HCT116 (cell line): Measurements from ENCODE around the gene FARP1. TPM values are rescaled to one million over a fixed set of nuclear protein-coding genes. Genes with fewer than 3 reads are reported as not detected.

Experiments
- ATAC-seq: fragments of 200-7000 bp; cut with Tn5 transposase; 2 replicates; pipeline ENCODE4 v1.9.1; 2020; ENCODE audit warnings: mild to moderate bottlenecking, moderate library complexity
- BruUV-seq: library from RNA; stranded (reverse); fragments of 400-500 nt; replicated peaks from 2 replicates; lab custom pipeline; 2021; lab: Mats Ljungman, UMichigan
- CTCF ChIA-PET: fragments of 300-600 bp; sonication (Branson Sonifier 250); formaldehyde crosslinking; loops from one replicate; lab custom pipeline; 2021; ENCODE audit warnings: antibody characterized with exemption; lab: Charles Lee
- POLR2A ChIA-PET: fragments of 300-600, 350-600 bp; sonication (Branson Sonifier 250); formaldehyde crosslinking; loops from one replicate; lab custom pipeline; 2021; ENCODE audit warnings: antibody characterized with exemption; lab: Charles Lee
- RAD21 ChIA-PET, 2 experiments: fragments of 300-600 bp; sonication (Branson Sonifier 250); formaldehyde crosslinking; loops; one replicate each; lab custom pipeline; 2023; ENCODE audit warnings: low total read pairs in 2 of 2; ENCODE audit not compliant: uncharacterized antibody in 2 of 2, unreplicated experiment in 2 of 2, low non-redundant PET in 1 of 2; lab: Charles Lee
- DNase-seq: peaks from one replicate; pipeline ENCODE4 v3.0.0-alpha.2; 2010; ENCODE audit warnings: low read depth, low spot score
- H2AFZ ChIP-seq: fragments of 200-600 bp; shearing (Covaris generic), sonication (generic); 2 replicates; pipeline ENCODE4 v1.6.1; 2017; ENCODE audit warnings: low read depth, mixed run types, mixed read lengths, antibody characterized with exemption, low read length; ENCODE audit not compliant: poor library complexity, severe bottlenecking
- H3K27ac ChIP-seq: 2 replicates; pipeline ENCODE4 v1.5.1; 2012; ENCODE audit warnings: low read depth, low read length
- H3K27me3 ChIP-seq: fragments of 200-600 bp; sonication (generic); 2 replicates; pipeline ENCODE4 v1.6.1; 2016; ENCODE audit warnings: mixed run types, low read length, mixed read lengths; ENCODE audit not compliant: insufficient read depth
- H3K36me3 ChIP-seq, 2 experiments: fragments of 200-500 bp in 1 of 2; fragments of 200-600 bp in 1 of 2; sonication (Bioruptor generic) in 1 of 2; sonication (generic) in 1 of 2; 2 replicates each; pipeline versions ENCODE4 v1.5.1 to v1.6.1; 2014 to 2016; ENCODE audit warnings: low read length in 2 of 2, inconsistent platforms in 1 of 2, mixed read lengths in 1 of 2, mixed run types in 1 of 2; ENCODE audit not compliant: insufficient read depth in 2 of 2, control insufficient read depth in 1 of 2
- H3K4me1 ChIP-seq, 2 experiments: fragments of 200-600 bp in 1 of 2; sonication (generic) in 1 of 2; 2 replicates each; pipeline versions ENCODE4 v1.5.1 to v1.6.1; 2012 to 2017; ENCODE audit warnings: low read length in 2 of 2, inconsistent platforms in 1 of 2, mild to moderate bottlenecking in 1 of 2, mixed read lengths in 1 of 2, mixed run types in 1 of 2, moderate library complexity in 1 of 2; ENCODE audit not compliant: insufficient read depth in 2 of 2, control insufficient read depth in 1 of 2
- H3K4me2 ChIP-seq: fragments of 200-600 bp; sonication (generic); 2 replicates; pipeline ENCODE4 v1.6.1; 2017; ENCODE audit warnings: mixed run types, low read length, mixed read lengths
- H3K4me3 ChIP-seq, 2 experiments: fragments of 200-600 bp in 1 of 2; sonication (generic) in 1 of 2; replicated peaks in 1 of 2; 2 replicates each; pipeline ENCODE4 v1.5.1; 2011 to 2016; ENCODE audit warnings: low read length in 2 of 2, control low read depth in 1 of 2, low read depth in 1 of 2, mild to moderate bottlenecking in 1 of 2, mixed read lengths in 1 of 2, mixed run types in 1 of 2
- H3K79me2 ChIP-seq: fragments of 200-600 bp; sonication (generic); 2 replicates; pipeline ENCODE4 v1.6.1; 2017; ENCODE audit warnings: mild to moderate bottlenecking, mixed run types, low read length, moderate library complexity, mixed read lengths; ENCODE audit not compliant: insufficient read depth
- H3K9ac ChIP-seq: fragments of 200-600 bp; sonication (generic); 2 replicates; pipeline ENCODE4 v1.6.1; 2016; ENCODE audit warnings: low read length, mixed read lengths
- H3K9me2 ChIP-seq: fragments of 200-600 bp; sonication (generic), shearing (Covaris generic); 2 replicates; pipeline ENCODE4 v1.6.1; 2017; ENCODE audit warnings: mixed run types, mild to moderate bottlenecking, moderate library complexity; ENCODE audit not compliant: insufficient read depth
- H3K9me3 ChIP-seq, 2 experiments: fragments of 200-500 bp in 1 of 2; fragments of 200-600 bp in 1 of 2; sonication (Bioruptor generic) in 1 of 2; sonication (generic) in 1 of 2; 2 replicates each; pipeline ENCODE4 v1.6.1; 2014 to 2017; ENCODE audit warnings: low read length in 2 of 2, mixed read lengths in 2 of 2, inconsistent platforms in 1 of 2, low read depth in 1 of 2, mild to moderate bottlenecking in 1 of 2, mixed run types in 1 of 2, moderate library complexity in 1 of 2; ENCODE audit not compliant: control insufficient read depth in 1 of 2, insufficient read depth in 1 of 2
- H4K20me1 ChIP-seq: fragments of 200-600 bp; sonication (generic), shearing (Covaris generic); 2 replicates; pipeline ENCODE4 v1.6.1; 2017; ENCODE audit warnings: mixed run types, mild to moderate bottlenecking, moderate library complexity; ENCODE audit not compliant: insufficient read depth
- CEBPB ChIP-seq: IDR thresholded peaks from 2 replicates; pipeline ENCODE4 v1.6.1; 2012; ENCODE audit warnings: low read depth
- ELF1 ChIP-seq: IDR thresholded peaks from 2 replicates; pipeline ENCODE4 v1.6.1; 2012; ENCODE audit warnings: low read depth, borderline replicate concordance
- EZH2phosphoT487 ChIP-seq: fragments of 200-600 bp; IDR thresholded peaks from 2 replicates; pipeline ENCODE4 v1.6.1; 2018; ENCODE audit warnings: antibody characterized with exemption, borderline replicate concordance
- JUND ChIP-seq: IDR thresholded peaks from 2 replicates; pipeline ENCODE4 v1.6.1; 2012
- POLR2AphosphoS5 ChIP-seq: IDR thresholded peaks from 2 replicates; pipeline ENCODE4 v1.6.1; 2011; ENCODE audit warnings: mild to moderate bottlenecking, low read depth, low read length, moderate library complexity
- SIN3A ChIP-seq: IDR thresholded peaks from 2 replicates; pipeline ENCODE4 v1.6.1; 2012; ENCODE audit warnings: low read depth
- SP1 ChIP-seq: IDR thresholded peaks from 2 replicates; pipeline ENCODE4 v1.6.1; 2012; ENCODE audit warnings: low read depth
- SRF ChIP-seq: IDR thresholded peaks from 2 replicates; pipeline ENCODE4 v1.6.1; 2012; ENCODE audit warnings: low read depth
- YY1 ChIP-seq: IDR thresholded peaks from 2 replicates; pipeline ENCODE4 v1.6.1; 2011; ENCODE audit warnings: low read length, low read depth, moderate library complexity, mild to moderate bottlenecking; ENCODE audit not compliant: insufficient replicate concordance; ENCODE audit errors: extremely low read depth
- intact Hi-C: fragments of 100-400 bp; cut with micrococcal nuclease; formaldehyde crosslinking; loops from 2 replicates; pipeline ENCODE4 v1.10.0; 2022
- total RNA-seq: library from RNA; stranded (reverse); gene quantifications from one replicate; pipeline ENCODE4 v1.2.1, GENCODE V29; 2021; ENCODE audit not compliant: unreplicated experiment
- TF ChIP-seq, protein P1 (sequence below): IDR thresholded peaks from 2 replicates; pipeline ENCODE4 v1.6.1; 2012; ENCODE audit warnings: low read depth
- TF ChIP-seq, protein P2 (sequence below): IDR thresholded peaks from 2 replicates; pipeline ENCODE4 v1.6.1; 2012
- TF ChIP-seq, protein P3 (sequence below), 3 experiments: fragments of 200-600 bp in 1 of 3; sonication (generic) in 1 of 3; IDR thresholded peaks in 2 of 3; conservative IDR thresholded peaks in 1 of 3; 2 replicates each; pipeline ENCODE4 v1.5.1; 2012 to 2017; ENCODE audit warnings: low read depth in 2 of 3, low read length in 2 of 3, antibody characterized with exemption in 1 of 3, borderline replicate concordance in 1 of 3, control low read depth in 1 of 3, mild to moderate bottlenecking in 1 of 3, mixed read lengths in 1 of 3, mixed run types in 1 of 3, moderate library complexity in 1 of 3; ENCODE audit not compliant: insufficient read depth in 1 of 3
- TF ChIP-seq, protein P4 (sequence below): IDR thresholded peaks from 2 replicates; pipeline ENCODE4 v1.6.1; 2011; ENCODE audit warnings: mild to moderate bottlenecking, low read length, moderate library complexity; ENCODE audit not compliant: insufficient replicate concordance; ENCODE audit errors: extremely low read depth

Gene FARP1
- total RNA-seq, 1 experiment from 2014 or later = 30.5 TPM

DNA sequence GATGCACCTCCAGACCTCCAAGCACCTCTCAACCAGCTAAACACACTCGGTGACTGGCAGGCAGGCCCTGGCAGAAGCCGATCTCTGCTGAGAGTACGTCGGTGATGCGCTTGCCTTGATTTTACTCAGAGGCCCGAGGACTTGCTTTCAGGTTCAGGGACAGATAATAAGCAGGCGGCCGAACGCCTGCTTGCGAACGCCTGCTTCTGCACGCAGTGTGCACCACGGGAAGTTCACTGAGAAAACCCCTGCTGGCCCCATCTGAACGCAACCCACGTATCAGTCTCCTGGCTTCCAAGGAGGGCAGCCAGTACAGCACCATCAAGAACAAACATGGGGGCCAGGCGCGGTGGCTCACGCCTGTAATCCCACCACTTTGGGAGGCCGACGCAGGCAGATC is 326.0 kb downstream of the FARP1 start:
- CTCF ChIA-PET = interaction anchor here (2.2 to 2.9 kb wide), 2 partner anchors 23 to 185 kb away, joined by 7 to 8 read pairs; no protein-coding TSS in a partner anchor
- Histone ChIP-seq H3K4me3 (no peak overlapping the region), H3K27ac (no peak overlapping the region), H3K9me2 (no peaks in the 10 kb centered on the region), H2AFZ (no peak overlapping the region), H3K4me1 (peaks cover 0 to 3% of the 10 kb centered on the region in 2 experiments; a peak in 1 of 4 replicates), H3K36me3 (peaks cover 12 to 46% of the 10 kb centered on the region in 2 experiments), H4K20me1 (no peaks in the 10 kb centered on the region), H3K79me2 (peaks cover 73% of the 10 kb centered on the region), H3K9ac (no peak overlapping the region), H3K4me2 (no peak overlapping the region), H3K9me3 (no peaks in the 10 kb centered on the region), H3K27me3 (no peaks in the 10 kb centered on the region)
- TF ChIP-seq, protein P1, sequence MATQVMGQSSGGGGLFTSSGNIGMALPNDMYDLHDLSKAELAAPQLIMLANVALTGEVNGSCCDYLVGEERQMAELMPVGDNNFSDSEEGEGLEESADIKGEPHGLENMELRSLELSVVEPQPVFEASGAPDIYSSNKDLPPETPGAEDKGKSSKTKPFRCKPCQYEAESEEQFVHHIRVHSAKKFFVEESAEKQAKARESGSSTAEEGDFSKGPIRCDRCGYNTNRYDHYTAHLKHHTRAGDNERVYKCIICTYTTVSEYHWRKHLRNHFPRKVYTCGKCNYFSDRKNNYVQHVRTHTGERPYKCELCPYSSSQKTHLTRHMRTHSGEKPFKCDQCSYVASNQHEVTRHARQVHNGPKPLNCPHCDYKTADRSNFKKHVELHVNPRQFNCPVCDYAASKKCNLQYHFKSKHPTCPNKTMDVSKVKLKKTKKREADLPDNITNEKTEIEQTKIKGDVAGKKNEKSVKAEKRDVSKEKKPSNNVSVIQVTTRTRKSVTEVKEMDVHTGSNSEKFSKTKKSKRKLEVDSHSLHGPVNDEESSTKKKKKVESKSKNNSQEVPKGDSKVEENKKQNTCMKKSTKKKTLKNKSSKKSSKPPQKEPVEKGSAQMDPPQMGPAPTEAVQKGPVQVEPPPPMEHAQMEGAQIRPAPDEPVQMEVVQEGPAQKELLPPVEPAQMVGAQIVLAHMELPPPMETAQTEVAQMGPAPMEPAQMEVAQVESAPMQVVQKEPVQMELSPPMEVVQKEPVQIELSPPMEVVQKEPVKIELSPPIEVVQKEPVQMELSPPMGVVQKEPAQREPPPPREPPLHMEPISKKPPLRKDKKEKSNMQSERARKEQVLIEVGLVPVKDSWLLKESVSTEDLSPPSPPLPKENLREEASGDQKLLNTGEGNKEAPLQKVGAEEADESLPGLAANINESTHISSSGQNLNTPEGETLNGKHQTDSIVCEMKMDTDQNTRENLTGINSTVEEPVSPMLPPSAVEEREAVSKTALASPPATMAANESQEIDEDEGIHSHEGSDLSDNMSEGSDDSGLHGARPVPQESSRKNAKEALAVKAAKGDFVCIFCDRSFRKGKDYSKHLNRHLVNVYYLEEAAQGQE = no peak
- TF ChIP-seq, protein P2, sequence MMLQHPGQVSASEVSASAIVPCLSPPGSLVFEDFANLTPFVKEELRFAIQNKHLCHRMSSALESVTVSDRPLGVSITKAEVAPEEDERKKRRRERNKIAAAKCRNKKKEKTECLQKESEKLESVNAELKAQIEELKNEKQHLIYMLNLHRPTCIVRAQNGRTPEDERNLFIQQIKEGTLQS = no peak
- TF ChIP-seq SP1 (no peak), YY1 (no peak), POLR2AphosphoS5 (no peak), SRF (no peak), ELF1 (no peak), CEBPB (no peak), SIN3A (no peak), EZH2phosphoT487 (no peak), JUND (no peak)
- TF ChIP-seq, protein P3, sequence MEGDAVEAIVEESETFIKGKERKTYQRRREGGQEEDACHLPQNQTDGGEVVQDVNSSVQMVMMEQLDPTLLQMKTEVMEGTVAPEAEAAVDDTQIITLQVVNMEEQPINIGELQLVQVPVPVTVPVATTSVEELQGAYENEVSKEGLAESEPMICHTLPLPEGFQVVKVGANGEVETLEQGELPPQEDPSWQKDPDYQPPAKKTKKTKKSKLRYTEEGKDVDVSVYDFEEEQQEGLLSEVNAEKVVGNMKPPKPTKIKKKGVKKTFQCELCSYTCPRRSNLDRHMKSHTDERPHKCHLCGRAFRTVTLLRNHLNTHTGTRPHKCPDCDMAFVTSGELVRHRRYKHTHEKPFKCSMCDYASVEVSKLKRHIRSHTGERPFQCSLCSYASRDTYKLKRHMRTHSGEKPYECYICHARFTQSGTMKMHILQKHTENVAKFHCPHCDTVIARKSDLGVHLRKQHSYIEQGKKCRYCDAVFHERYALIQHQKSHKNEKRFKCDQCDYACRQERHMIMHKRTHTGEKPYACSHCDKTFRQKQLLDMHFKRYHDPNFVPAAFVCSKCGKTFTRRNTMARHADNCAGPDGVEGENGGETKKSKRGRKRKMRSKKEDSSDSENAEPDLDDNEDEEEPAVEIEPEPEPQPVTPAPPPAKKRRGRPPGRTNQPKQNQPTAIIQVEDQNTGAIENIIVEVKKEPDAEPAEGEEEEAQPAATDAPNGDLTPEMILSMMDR (IDR thresholded peaks at IDR 0.05 in 2 of 3, conservative IDR thresholded peaks at IDR 0.05 in 1 of 3; ENCODE audit: borderline replicate concordance in 1 of 3, insufficient read depth in 1 of 3, low read depth in 2 of 3, low read length in 2 of 3) = no peak
- TF ChIP-seq, protein P4, sequence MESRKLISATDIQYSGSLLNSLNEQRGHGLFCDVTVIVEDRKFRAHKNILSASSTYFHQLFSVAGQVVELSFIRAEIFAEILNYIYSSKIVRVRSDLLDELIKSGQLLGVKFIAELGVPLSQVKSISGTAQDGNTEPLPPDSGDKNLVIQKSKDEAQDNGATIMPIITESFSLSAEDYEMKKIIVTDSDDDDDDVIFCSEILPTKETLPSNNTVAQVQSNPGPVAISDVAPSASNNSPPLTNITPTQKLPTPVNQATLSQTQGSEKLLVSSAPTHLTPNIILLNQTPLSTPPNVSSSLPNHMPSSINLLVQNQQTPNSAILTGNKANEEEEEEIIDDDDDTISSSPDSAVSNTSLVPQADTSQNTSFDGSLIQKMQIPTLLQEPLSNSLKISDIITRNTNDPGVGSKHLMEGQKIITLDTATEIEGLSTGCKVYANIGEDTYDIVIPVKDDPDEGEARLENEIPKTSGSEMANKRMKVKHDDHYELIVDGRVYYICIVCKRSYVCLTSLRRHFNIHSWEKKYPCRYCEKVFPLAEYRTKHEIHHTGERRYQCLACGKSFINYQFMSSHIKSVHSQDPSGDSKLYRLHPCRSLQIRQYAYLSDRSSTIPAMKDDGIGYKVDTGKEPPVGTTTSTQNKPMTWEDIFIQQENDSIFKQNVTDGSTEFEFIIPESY = no peak
- BruUV-seq = no TSS peak
- DNase-seq = no peak
- ATAC-seq = no peak
- POLR2A ChIA-PET = no interaction called here
- RAD21 ChIA-PET = no interaction called here
- intact Hi-C loops = loop anchor here (5.0 kb wide), 1 partner anchor 183 kb away; no protein-coding TSS in a partner anchor
